ENCODE results near the gene VCAM1. TPM values are rescaled to one million over a fixed set of nuclear protein-coding genes. Genes with fewer than 3 reads are reported as not detected.

VCAM1 gene
- total and polyA plus RNA-seq, 2 of the 8 experiments (the other 6 are each of a cell fraction or from before 2014, with no cell fraction given): 0.21 TPM; not detected in 1

DNA sequence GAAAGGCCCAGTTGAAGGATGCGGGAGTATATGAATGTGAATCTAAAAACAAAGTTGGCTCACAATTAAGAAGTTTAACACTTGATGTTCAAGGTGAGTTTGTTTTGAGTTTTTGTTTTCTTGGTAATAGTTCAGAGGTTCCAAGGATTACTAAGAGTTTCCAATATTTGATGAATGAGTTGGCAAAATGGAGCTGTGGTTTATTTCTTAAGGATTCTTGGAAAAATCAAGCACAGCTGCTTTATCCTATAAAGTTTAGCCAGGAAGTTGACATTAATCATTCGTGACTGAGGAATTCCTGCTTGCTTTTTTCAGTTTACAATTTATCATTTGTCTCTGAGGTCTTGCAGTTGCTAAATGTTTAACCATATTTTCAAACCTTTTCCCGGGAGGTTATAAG is 15.1 kb downstream of the VCAM1 start:
- H3K18ac ChIP-seq (ENCODE audit: extremely low read depth, low read length): no peak overlapping the region
- ChIA-PET CTCF (ENCODE audit: partially characterized antibody) (no interaction called here), POLR2A (ENCODE audit: partially characterized antibody) (no interaction called here)
- H3K9ac ChIP-seq (replicated peaks in 1 of 4; ENCODE audit: extremely low read depth in 1 of 4, low read depth in 3 of 4, low read length in 3 of 4): no peak overlapping the region
- no peak overlapping the region for H4K91ac ChIP-seq (replicated peaks; ENCODE audit: insufficient read length, low read length)
- no peak overlapping the region for H3K4me3 ChIP-seq (ENCODE audit: extremely low read depth in 1 of 4, insufficient read depth in 2 of 4, low read depth in 3 of 4, low read length in 4 of 4)
- H3K9me3 ChIP-seq (ENCODE audit: insufficient read depth in 2 of 2, low read depth in 1 of 2, low read length in 1 of 2): no peaks in the 10 kb centered on the region
- FAIRE-seq: no peak
- H3K4me1 ChIP-seq (replicated peaks in 1 of 4; ENCODE audit: control insufficient read depth in 3 of 4, insufficient read depth in 4 of 4, low read length in 3 of 4): no peaks in the 10 kb centered on the region
- no peak overlapping the region for H3K23ac ChIP-seq (ENCODE audit: insufficient read length)
- H3K56ac ChIP-seq (replicated peaks; ENCODE audit: insufficient read length, low read depth, low read length): no peak overlapping the region
- no peaks in the 10 kb centered on the region for H3K79me1 ChIP-seq (ENCODE audit: low read depth, low read length)
- H3K14ac ChIP-seq (ENCODE audit: insufficient read length): no peak overlapping the region
- H2BK12ac ChIP-seq (ENCODE audit: low read depth, low read length): no peak overlapping the region
- no peak overlapping the region for H2BK20ac ChIP-seq (ENCODE audit: low read length)
- no peak overlapping the region for H3K4ac ChIP-seq (replicated peaks; ENCODE audit: insufficient read length, low read depth, low read length)
- H2BK120ac ChIP-seq (replicated peaks; ENCODE audit: low read depth, low read length): no peak overlapping the region
- H4K20me1 ChIP-seq (replicated peaks in 1 of 2; ENCODE audit: control insufficient read depth in 1 of 2, insufficient read depth in 2 of 2, low read length in 2 of 2): no peaks in the 10 kb centered on the region
- no peaks in the 10 kb centered on the region for H3K79me2 ChIP-seq (ENCODE audit: control insufficient read depth in 1 of 2, insufficient read depth in 2 of 2, low read length in 2 of 2)
- H2AFZ ChIP-seq (ENCODE audit: low read length): no peak overlapping the region
- no peak overlapping the region for H3K4me2 ChIP-seq (ENCODE audit: insufficient read depth in 1 of 2, low read depth in 2 of 2, low read length in 2 of 2)
- no peak overlapping the region for H4K5ac ChIP-seq (ENCODE audit: insufficient read length, low read depth, low read length)
- H2BK5ac ChIP-seq (ENCODE audit: low read depth, low read length): no peak overlapping the region
- H3K36me3 ChIP-seq (ENCODE audit: control insufficient read depth in 2 of 4, insufficient read depth in 4 of 4, low read length in 3 of 4): no peaks in the 10 kb centered on the region
- H3K27me3 ChIP-seq (replicated peaks in 1 of 4; ENCODE audit: control insufficient read depth in 3 of 4, extremely low read depth in 1 of 4, insufficient read depth in 3 of 4, low read length in 3 of 4): no peaks in the 10 kb centered on the region
- no peak for DNase-seq (ENCODE audit: low read depth in 1 of 2, low spot score in 2 of 2)
- no peak overlapping the region for H2AK5ac ChIP-seq (ENCODE audit: low read depth, low read length)
- no peak overlapping the region for H2BK15ac ChIP-seq (ENCODE audit: low read length)
- no peak overlapping the region for H4K8ac ChIP-seq (ENCODE audit: extremely low read depth, insufficient read depth, low read length)
- no peak overlapping the region for H3K27ac ChIP-seq (ENCODE audit: low read depth, low read length)
- H3K23me2 ChIP-seq (ENCODE audit: low read depth, low read length): no peaks in the 10 kb centered on the region; the same call in 1 of the 2 replicates
- WGBS, 2 experiments (ENCODE audit: extremely low coverage in 1 of 2, insufficient coverage in 1 of 2, insufficient read length in 1 of 2, insufficient replicate concordance in 2 of 2, low coverage in 1 of 2, low lambda C conversion rate in 2 of 2, missing lambda C conversion rate in 1 of 2): 90% methylated on average over 3 of the region's 3 CpGs; no CpG with 5 or more reads in 1 of the 2 experiments
- TF ChIP-seq CTBP2 (IDR thresholded peaks at IDR 0.05; ENCODE audit: borderline replicate concordance, insufficient read depth, insufficient read length, low read length) (no peak), KDM1A (IDR thresholded peaks at IDR 0.05; ENCODE audit: borderline replicate concordance, low read length) (no peak), HDAC2 (IDR thresholded peaks at IDR 0.05; ENCODE audit: borderline replicate concordance in 1 of 2, low read depth in 2 of 2, low read length in 2 of 2) (no peak), GTF2F1 (IDR thresholded peaks at IDR 0.05; ENCODE audit: borderline replicate concordance, low read depth, low read length) (no peak), RXRA (IDR thresholded peaks at IDR 0.05; ENCODE audit: insufficient read depth, low read depth, low read length) (no peak)

Measured in H1 (cell line).